ENCODE results near the gene MCAM. TPM values are rescaled to one million over a fixed set of nuclear protein-coding genes. Genes with fewer than 3 reads are reported as not detected.
A peak's percentile ranks its signal among the peaks of the same experiment; 100 is the strongest.

MCAM gene
- total and polyA plus RNA-seq, 5 donors = 95.1 to 127 (median 99.1) TPM

DNA sequence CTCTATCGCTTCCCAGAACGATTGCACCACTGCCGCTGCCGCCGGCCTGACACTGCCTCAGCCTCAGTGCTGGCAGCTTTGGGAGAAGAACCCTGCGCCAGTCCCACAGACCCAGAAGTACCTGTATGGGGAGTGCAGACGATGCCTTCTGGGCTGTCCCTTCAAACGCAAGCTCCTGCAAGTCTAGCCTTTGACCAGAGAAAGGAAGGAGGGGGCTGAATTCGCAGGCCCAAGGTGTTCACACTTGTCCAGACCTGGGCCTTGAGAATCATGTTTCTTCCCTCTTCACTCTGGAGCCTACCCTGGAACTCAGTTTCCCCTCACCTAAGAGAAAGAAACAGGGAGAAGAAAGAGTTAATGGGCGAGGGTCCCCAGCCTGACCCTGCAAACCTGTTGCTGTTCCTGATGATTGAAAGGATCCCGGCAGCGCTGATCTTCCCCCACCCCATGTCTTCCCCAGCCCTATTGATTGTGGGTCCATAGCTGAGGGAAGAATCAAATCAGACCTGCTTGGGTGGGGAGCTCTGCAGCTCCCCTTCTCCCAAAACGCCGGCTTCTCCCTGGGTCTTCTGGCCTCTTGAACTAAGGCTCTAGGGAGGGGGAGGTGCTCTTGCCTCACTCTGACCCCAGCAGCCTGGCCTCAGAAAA, 786 bp upstream of the MCAM start:
- ATAC-seq = no peak
- DNase-seq = no peak
- Histone ChIP-seq H3K27ac (ENCODE audit: low read length) (peak overlapping the region; percentile 90), H3K4me3 (ENCODE audit: low read length) (peak overlapping the region; percentile 80), H3K4me1 (ENCODE audit: control insufficient read depth, insufficient read depth, low read length) (peaks cover 13% of the 10 kb centered on the region), H3K27me3 (ENCODE audit: control insufficient read depth, insufficient read depth) (no peaks in the 10 kb centered on the region), H3K9me3 (ENCODE audit: control insufficient read depth, low read length) (no peaks in the 10 kb centered on the region)
- intact Hi-C loops (cut with DNase I) = loop anchor here in 1 of 4 donors (10.0 kb wide), 1 partner anchor 113 kb away; the partner anchor contains the start of gene CBL
- WGBS = 40% methylated on average over 14 of the region's 14 CpGs

DNA sequence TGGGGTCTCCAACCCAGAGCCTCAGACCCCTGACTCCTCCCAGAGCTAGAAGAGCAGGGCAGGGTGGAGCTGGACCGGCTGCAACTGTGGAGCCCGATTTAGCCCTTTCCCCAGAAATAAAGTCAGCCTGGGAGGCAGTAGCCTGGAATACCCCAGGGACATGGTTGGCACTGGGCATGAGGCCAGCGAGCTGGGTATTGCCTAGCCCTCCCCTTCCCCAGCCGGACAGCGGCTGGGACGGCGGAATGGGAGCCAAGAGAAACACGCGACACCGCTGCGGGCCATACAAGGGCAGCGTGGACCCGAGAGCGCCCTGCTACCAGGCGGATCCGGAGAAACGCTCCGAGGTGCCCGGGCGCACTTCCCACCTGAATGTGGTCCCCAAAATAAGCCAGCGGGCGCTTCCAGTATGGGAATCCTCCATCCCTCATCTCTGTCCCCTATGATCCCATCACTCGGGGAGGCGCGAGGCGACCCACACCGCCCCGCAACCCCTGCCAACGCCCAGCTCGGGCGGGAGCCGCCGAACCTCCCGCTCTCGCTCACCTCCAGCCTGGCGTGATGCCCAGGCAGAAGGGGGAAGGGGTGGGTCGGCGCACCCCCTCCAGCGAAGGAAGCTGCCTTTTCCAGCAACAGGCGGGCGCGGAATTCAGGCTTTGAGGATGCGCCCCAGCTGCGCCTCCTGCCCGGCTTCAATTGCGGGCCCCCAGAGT, 758 bp downstream of the MCAM start:
- intact Hi-C loops (cut with DNase I) = loop anchor here in 1 of 4 donors (10.0 kb wide), 1 partner anchor 111 kb away; the partner anchor contains the start of gene CBL
- DNase-seq (peak; percentile 75 to 91 (median 86)), ATAC-seq (peak; percentile 2 to 31)
- Histone ChIP-seq H3K27me3 (ENCODE audit: control insufficient read depth, insufficient read depth) (no peaks in the 10 kb centered on the region), H3K4me1 (ENCODE audit: control insufficient read depth, insufficient read depth, low read length) (peaks cover 13% of the 10 kb centered on the region), H3K27ac (ENCODE audit: low read length) (peak overlapping the region; percentile 81), H3K4me3 (ENCODE audit: low read length) (peak overlapping the region; percentile 80), H3K9me3 (ENCODE audit: control insufficient read depth, low read length) (no peaks in the 10 kb centered on the region)
- WGBS = under 1% methylated on average over 46 of the region's 46 CpGs

GRCh38 chr11:119315131-119316015, 1.6 kb downstream of the MCAM start:
- WGBS = 11% methylated on average over 29 of the region's 29 CpGs
- peak; percentile 49 to 79 (median 72) for DNase-seq
- ATAC-seq = peak; percentile 6 to 47
- no peaks in the 10 kb centered on the region for H3K27me3 ChIP-seq (ENCODE audit: control insufficient read depth, insufficient read depth)
- intact Hi-C loops (cut with DNase I) = loop anchor here in 1 of 4 donors (10.0 kb wide), 1 partner anchor 111 kb away; the partner anchor contains the start of gene CBL
- peak overlapping the region; percentile 81 for H3K27ac ChIP-seq (ENCODE audit: low read length)
- peaks cover 13% of the 10 kb centered on the region for H3K4me1 ChIP-seq (ENCODE audit: control insufficient read depth, insufficient read depth, low read length)
- no peaks in the 10 kb centered on the region for H3K9me3 ChIP-seq (ENCODE audit: control insufficient read depth, low read length)
- peak overlapping the region; percentile 80 for H3K4me3 ChIP-seq (ENCODE audit: low read length)

- intact Hi-C loops (cut with DNase I) = loop anchor here in 1 of 4 donors (10.0 kb wide), 1 partner anchor 110 kb away; the partner anchor contains the start of gene CBL
- no peaks in the 10 kb centered on the region for H3K9me3 ChIP-seq (ENCODE audit: control insufficient read depth, low read length)
- no peaks in the 10 kb centered on the region for H3K27me3 ChIP-seq (ENCODE audit: control insufficient read depth, insufficient read depth)
- H3K4me1 ChIP-seq (ENCODE audit: control insufficient read depth, insufficient read depth, low read length) = peaks cover 10% of the 10 kb centered on the region
- H3K27ac ChIP-seq (ENCODE audit: low read length) = peak overlapping the region; percentile 81
- ATAC-seq (no peak), DNase-seq (peak in 1 of 3 donors; percentile 51)
- H3K4me3 ChIP-seq (ENCODE audit: low read length) = peak overlapping the region; percentile 80
- WGBS = 65% methylated on average over 18 of the region's 18 CpGs
Observed at GRCh38 chr11:119314726-119315125, 2.2 kb downstream of the MCAM start.

- Histone ChIP-seq H3K4me3 (ENCODE audit: low read length) (no peak overlapping the region), H3K27ac (ENCODE audit: low read length) (no peak overlapping the region), H3K27me3 (ENCODE audit: control insufficient read depth, insufficient read depth) (no peaks in the 10 kb centered on the region), H3K4me1 (ENCODE audit: control insufficient read depth, insufficient read depth, low read length) (no peaks in the 10 kb centered on the region), H3K9me3 (ENCODE audit: control insufficient read depth, low read length) (no peaks in the 10 kb centered on the region)
- DNase-seq (peak in 2 of 3 donors; percentile 60 to 62), ATAC-seq (no peak)
- whole genome bisulfite sequencing = 64% methylated on average over 20 of the region's 20 CpGs
- intact Hi-C loops (cut with DNase I) = loop anchor here in 1 of 4 donors (10.0 kb wide), 1 partner anchor 106 kb away; the partner anchor contains the start of gene CBL
Observed at GRCh38 chr11:119310682-119311052, 6.3 kb downstream of the MCAM start.

- Histone ChIP-seq H3K27ac (ENCODE audit: low read length) (no peak overlapping the region), H3K4me3 (ENCODE audit: low read length) (no peak overlapping the region), H3K9me3 (ENCODE audit: control insufficient read depth, low read length) (no peaks in the 10 kb centered on the region), H3K4me1 (ENCODE audit: control insufficient read depth, insufficient read depth, low read length) (no peaks in the 10 kb centered on the region), H3K27me3 (ENCODE audit: control insufficient read depth, insufficient read depth) (no peaks in the 10 kb centered on the region)
- DNase-seq = no peak
- WGBS = 74% methylated on average over 17 of the region's 17 CpGs
- intact Hi-C loops (cut with DNase I) = loop anchor here in 1 of 4 donors (10.0 kb wide), 1 partner anchor 105 kb away; the partner anchor contains the start of gene CBL
- ATAC-seq = no peak
Observed at GRCh38 chr11:119309953-119310681, 6.8 kb downstream of the MCAM start.

DNA sequence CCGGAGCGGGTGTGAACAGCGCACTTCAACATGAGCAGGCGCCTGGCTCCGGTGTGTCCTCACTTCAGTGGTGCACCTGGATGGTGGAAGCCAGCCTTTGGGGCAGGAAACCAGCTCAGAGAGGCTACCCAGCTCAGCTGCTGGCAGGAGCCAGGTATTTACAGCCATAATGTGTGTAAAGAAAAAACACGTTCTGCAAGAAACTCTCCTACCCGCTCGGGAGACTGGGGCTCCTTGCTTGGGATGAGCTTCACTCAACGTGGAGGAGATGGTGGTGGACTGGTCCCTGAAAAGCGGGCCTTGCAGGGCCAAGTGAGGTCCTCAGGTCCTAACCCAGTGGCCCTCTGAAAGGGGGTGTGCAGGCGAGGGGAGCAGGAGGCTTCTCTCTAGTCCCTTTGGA, 7.5 kb downstream of the MCAM start:
- ATAC-seq (no peak), DNase-seq (no peak)
- H3K4me1 ChIP-seq (ENCODE audit: control insufficient read depth, insufficient read depth, low read length) = no peaks in the 10 kb centered on the region
- H3K27ac ChIP-seq (ENCODE audit: low read length) = no peak overlapping the region
- no peaks in the 10 kb centered on the region for H3K9me3 ChIP-seq (ENCODE audit: control insufficient read depth, low read length)
- H3K4me3 ChIP-seq (ENCODE audit: low read length) = no peak overlapping the region
- no peaks in the 10 kb centered on the region for H3K27me3 ChIP-seq (ENCODE audit: control insufficient read depth, insufficient read depth)
- intact Hi-C loops (cut with DNase I) = no loop called here
- WGBS = 85% methylated on average over 11 of the region's 11 CpGs

DNA sequence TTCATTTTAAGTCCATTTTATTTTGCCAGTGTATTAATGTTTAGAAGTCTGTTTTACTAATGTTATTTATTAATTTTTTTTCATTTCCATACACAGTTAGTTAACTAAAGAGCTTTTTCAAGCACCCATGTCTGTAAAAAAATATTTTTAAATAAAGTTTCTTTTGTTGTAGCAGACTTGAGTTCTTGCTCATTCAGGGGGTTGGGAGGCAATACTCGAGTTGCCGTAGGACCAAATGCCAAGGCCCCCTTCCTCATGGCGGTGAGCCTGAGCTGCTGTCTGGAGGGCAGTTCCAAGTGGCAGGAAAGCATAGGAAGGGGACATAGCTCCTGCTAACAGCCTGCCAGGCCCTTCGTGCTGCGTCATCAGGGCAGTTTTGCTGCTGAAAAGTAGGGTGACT, 9.0 kb downstream of the MCAM start:
- Histone ChIP-seq H3K9me3 (ENCODE audit: control insufficient read depth, low read length) (no peaks in the 10 kb centered on the region), H3K27ac (ENCODE audit: low read length) (peak overlapping the region; percentile 53), H3K4me1 (ENCODE audit: control insufficient read depth, insufficient read depth, low read length) (no peaks in the 10 kb centered on the region), H3K4me3 (ENCODE audit: low read length) (no peak overlapping the region), H3K27me3 (ENCODE audit: control insufficient read depth, insufficient read depth) (no peaks in the 10 kb centered on the region)
- WGBS = 50% methylated on average over 5 of the region's 5 CpGs
- intact Hi-C loops (cut with DNase I) = no loop called here
- no peak for DNase-seq
- ATAC-seq = no peak

DNA sequence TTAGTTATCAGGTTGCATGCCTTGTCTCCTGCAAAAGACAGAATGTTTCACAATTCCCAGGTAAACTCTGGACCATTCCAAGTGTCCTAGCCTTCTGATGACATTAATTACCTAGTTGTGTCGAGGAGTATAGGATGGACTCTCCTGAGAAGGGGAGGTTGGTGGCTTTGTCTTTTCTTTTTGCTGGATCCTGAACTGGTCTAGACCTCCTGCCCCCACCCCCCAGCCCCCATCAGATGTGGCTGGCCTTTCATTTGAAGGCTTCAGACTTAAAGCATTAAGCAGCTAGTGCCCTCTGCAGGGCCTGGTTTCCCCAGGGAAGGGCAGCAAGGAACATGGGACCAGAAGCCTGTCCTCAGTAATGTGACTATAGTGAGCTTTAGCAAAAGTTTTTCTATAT, 9.7 kb downstream of the MCAM start:
- H3K9me3 ChIP-seq (ENCODE audit: control insufficient read depth, low read length) = no peaks in the 10 kb centered on the region
- 75% methylated on average over 1 of the region's 1 CpG for WGBS
- DNase-seq (no peak), ATAC-seq (peak in 1 of 2 donors; percentile 5)
- intact Hi-C loops (cut with DNase I) = no loop called here
- no peak overlapping the region for H3K4me3 ChIP-seq (ENCODE audit: low read length)
- H3K27me3 ChIP-seq (ENCODE audit: control insufficient read depth, insufficient read depth) = no peaks in the 10 kb centered on the region
- no peaks in the 10 kb centered on the region for H3K4me1 ChIP-seq (ENCODE audit: control insufficient read depth, insufficient read depth, low read length)
- H3K27ac ChIP-seq (ENCODE audit: low read length) = peak overlapping the region; percentile 11

- Histone ChIP-seq H3K4me1 (ENCODE audit: control insufficient read depth, insufficient read depth, low read length) (no peaks in the 10 kb centered on the region), H3K9me3 (ENCODE audit: control insufficient read depth, low read length) (no peaks in the 10 kb centered on the region), H3K27me3 (ENCODE audit: control insufficient read depth, insufficient read depth) (no peaks in the 10 kb centered on the region), H3K4me3 (ENCODE audit: low read length) (no peak overlapping the region), H3K27ac (ENCODE audit: low read length) (no peak overlapping the region)
- ATAC-seq = peak; percentile 40 to 70
- intact Hi-C loops (cut with DNase I) = no loop called here
- DNase-seq = peak in 2 of 3 donors; percentile 30 to 51
- 60% methylated on average over 5 of the region's 5 CpGs for WGBS
Observed at GRCh38 chr11:119306373-119306890, 10.5 kb downstream of the MCAM start.
